Forelimb muscle (tissue), 1 donor: ENCODE measurements around the gene BTG4. TPM values are rescaled to one million over a fixed set of nuclear protein-coding genes. Genes with fewer than 3 reads are reported as not detected.

Experiments used
- DNase-seq: peaks from one replicate; pipeline ENCODE4 v3.0.0-alpha.2; 2013; ENCODE audit warnings: low read depth
- polyA plus RNA-seq: library from polyadenylated mRNA; unstranded; fragments of 120-200 nt; gene quantifications from one replicate; pipeline ENCODE4 v1.2.1, GENCODE V29; 2013; ENCODE audit not compliant: insufficient read length

BTG4 gene
- polyA plus RNA-seq: not detected

DNA sequence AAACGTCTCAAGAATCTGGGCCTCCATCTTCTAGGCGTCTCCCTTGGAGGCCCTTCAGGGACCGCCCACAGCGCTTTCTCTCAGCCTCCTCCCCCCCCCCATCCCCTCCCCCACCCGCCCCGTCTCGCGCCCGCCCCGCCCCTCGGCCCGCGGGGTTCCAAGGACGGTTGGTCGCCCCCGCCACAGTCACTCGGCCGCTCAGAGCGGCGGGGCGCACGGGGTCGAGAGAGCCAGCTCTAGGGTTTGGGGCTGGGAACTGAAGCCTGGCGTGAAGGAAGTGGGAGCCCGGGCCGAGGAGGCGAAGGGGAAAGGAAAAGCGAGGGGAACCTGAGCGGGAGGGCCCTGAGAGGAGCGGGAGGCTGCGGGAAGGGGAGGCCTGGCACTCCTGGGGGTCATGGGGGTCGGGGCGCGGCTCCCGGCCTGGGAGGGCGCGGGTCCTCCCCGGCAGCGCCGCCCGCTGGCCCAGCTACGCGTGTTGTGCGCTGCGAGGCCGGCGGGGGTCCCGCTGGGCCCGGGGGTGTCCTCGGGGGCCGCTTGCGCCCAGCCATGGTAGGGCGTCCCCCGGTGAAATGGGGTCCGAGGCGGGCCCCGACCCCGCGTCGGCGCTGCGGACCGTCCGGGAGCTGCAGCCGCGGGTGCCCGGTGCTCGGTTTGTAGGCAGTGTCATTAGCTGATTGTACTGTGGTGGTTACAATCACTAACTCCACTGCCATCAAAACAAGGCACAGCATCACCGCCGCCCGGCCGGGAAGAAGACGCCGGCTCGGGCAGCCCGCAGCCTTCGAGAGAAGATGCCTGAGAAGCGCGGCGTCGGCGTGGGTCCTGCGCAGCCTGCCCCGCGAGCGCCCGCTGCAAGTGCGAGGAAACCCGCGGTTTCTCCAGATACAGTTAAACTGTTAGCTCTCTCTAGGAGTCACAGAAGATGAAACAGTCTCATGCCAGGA, at the start of gene BTG4:
Gene BTG4 (minus strand): TSS at position 91 of the 944 bp plus-strand sequence. CDS start 13,610 bp downstream, outside the sequence.
- DNase-seq: no peak

GRCh38 chr11:111561791-111562325, 49.7 kb upstream of the BTG4 start:
- no peak for DNase-seq

DNA sequence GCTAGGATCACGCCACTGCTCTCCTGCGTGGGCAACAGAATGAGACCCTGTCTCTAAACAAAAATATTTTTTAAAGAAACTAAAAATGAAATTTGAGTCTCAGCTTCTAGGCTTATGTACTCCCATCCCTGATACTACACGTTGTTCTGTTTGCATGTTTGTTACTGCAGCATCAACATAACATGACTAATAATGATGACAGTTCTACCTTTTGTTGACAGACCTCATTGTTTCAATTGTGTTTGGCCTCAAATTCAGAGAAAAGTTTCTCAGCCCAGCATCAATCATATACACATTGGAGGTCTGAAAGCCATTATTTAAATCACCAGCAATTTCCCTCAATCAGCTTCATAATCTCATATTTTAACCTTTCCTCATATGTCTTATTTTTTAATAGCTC, 49.1 kb upstream of the BTG4 start:
- DNase-seq: no peak

GRCh38 chr11:111560800-111561199, 48.6 kb upstream of the BTG4 start:
- no peak for DNase-seq

DNA sequence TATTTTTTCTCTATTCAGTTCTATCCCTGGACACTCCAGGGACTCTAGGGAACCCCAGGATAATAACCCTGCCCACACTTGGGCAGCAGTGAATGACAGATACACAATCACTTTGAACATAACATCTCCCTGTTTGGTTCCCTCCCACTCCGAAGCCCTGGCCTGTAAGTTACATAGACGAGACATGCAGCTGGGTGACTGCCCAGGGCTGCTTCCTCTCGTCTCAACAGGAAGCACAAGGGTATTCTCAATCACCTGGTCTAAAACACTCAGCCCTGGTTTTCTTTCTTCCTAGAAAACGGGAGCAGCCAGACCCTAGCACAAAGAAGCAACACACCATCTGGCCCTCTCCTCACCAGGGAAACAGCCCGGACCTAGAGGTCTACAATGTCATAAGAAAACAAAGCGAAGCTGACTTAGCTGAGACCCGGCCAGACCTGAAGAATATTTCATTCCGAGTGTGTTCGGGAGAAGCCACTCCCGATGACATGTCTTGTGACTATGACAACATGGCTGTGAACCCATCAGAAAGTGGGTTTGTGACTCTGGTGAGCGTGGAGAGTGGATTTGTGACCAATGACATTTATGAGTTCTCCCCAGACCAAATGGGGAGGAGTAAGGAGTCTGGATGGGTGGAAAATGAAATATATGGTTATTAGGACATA, 47.7 kb upstream of the BTG4 start:
- no peak for DNase-seq

- DNase-seq: no peak
Observed at GRCh38 chr11:111557425-111558111, 45.4 kb upstream of the BTG4 start.

GRCh38 chr11:111555255-111555654, 43.1 kb upstream of the BTG4 start:
- no peak for DNase-seq

DNA sequence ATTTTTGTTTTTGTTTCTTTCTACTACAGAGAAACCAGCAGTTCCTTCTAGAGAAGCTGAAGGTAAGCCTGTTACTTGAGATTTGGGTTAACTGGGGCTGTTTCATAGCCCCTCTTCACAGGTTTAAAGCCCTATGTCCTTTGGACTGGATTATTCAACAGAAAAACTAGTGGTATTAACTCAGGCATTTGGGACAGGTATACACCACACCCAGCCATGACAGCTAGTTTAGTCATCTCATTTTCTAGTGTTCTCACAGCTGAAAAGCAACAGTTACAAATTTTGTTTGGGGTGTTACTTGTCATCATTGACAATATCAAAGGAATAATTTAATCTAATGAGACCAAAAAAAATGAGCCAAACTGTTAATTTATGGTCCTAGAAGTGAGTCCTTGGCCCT, 42.3 kb upstream of the BTG4 start:
- no peak for DNase-seq

- DNase-seq: no peak
Observed at GRCh38 chr11:111550258-111550657, 38.1 kb upstream of the BTG4 start.

DNA sequence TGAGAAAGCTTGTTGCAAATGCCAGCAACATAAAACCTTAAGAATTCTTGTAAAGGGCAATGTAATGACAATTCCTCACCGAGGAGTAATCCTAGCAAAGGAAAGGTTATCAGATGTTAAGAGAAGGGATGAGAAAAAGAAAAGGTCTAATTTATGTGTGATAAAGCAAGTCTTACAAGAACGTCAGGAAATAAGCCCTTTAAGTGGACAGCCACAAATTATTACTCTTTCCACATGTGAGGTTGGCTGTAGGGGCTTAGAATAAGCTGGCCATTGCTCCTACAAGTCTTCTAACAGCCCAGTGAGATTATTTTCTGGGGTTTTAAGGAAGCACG, 37.6 kb upstream of the BTG4 start:
- no peak for DNase-seq

GRCh38 chr11:111549196-111549868, 37.1 kb upstream of the BTG4 start:
- no peak for DNase-seq

DNA sequence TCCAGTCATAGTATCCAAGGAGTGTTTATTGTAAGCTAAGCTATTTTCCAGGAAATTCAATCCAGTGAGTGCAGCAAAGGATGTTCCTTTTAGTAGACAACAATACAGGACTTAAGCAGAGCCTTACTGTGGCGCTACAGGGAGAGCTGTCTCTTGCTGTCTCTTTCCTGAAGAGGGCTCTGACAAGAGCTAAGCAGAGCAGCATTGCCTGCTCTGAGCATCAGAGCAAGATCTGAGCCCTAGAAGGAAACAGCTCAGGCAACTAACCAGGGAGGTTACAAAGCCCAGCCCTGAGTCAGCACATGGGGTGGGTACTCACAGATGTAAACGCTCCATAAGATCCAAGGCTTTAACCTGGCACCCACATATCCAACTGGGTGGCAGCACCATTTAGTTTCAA, 36.3 kb upstream of the BTG4 start:
- no peak for DNase-seq

- no peak for DNase-seq
Observed at GRCh38 chr11:111542606-111543275, 30.6 kb upstream of the BTG4 start.

DNA sequence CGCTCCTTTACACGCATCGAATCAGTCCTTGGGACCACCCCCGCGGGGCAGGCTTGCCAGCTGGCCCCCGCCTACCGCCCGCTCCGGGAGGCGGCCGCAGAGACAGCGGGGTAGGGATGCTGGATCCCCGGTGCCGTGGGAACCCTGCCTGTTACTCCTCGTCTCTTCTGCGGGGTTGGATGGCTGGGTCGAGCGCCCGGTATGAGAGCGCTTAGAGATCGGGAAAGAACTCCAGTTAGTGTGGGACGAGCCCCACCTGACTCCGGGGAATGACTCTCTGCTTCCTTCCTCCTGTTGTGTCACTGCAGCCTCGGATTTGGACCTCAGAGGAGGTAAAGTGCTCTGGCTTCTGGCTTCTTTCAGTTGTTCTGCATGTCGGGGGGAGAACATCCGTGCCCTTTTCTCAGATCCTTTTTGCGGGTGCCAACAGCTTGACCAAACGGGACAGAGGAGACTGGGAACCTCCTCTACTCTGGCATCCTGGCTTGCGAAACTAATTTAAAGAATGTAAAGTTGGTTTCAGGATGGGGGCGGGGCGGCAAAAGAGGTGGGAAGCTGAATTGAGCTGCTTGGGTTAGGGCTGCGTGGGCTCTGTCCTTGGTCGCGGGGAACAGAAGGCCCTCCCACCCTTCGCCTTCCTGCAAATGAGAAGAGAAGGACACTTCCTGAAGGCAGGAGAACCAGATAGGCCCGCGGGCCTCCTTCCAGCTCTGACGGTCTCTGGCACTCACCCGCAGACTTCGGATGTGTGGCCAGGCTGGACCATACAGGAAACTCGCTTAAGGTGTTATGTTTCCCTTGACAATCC, 29.3 kb upstream of the BTG4 start:
- DNase-seq: no peak

DNA sequence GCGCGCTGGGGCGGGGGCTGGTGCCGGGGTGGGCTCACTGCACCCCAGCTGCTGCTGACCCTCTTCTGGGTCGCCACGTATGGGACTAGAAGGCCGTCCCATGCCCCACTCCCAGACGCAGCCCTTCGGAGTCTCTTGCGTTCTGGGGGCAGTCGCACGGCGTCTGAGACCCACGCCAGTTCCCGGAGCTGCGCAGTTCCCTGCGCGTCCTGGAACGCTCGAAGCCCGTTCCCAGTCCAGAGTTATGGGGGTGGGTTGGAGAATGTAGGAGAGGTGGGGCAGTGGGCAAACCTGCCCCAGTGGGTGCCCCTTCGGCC, 28.7 kb upstream of the BTG4 start:
- no peak for DNase-seq

DNA sequence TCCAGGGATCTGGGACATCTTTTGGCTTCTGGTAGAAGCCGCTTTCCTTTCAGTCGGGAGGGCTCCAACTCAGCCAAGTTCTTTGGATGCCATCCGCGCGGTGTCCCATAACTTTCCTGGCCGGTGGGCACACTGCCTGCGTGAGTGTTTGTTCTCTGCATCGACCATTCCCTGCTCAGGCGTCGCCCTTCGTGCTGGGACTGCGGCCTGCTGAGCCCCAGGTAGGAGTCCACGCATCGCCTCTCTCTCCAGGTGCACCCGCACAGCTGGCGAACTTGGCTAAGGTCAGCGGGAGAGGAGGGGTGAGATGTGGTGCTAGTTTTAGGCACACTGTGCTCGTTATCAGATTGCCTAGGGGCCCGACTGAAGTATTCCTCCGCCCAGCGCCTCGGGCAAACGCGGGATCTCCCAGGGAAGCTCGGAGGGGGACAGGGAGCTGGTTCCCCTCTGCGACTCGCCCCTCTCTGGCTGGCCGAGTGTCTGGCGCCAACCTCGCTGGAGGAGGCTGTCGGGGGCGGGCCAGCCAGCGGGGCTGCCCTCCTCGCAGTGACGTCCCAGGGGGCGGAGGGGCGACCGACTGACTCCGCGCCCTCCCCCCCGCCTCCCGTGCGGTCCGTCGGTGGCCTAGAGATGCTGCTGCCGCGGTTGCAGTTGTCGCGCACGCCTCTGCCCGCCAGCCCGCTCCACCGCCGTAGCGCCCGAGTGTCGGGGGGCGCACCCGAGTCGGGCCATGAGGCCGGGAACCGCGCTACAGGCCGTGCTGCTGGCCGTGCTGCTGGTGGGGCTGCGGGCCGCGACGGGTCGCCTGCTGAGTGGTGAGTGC, 28.1 kb upstream of the BTG4 start, which contains the start of gene LAYN:
Gene LAYN (plus strand): TSS at position 607 of the 823 bp plus-strand sequence. CDS start 124 bp downstream, at position 731.
- DNase-seq: no peak

DNA sequence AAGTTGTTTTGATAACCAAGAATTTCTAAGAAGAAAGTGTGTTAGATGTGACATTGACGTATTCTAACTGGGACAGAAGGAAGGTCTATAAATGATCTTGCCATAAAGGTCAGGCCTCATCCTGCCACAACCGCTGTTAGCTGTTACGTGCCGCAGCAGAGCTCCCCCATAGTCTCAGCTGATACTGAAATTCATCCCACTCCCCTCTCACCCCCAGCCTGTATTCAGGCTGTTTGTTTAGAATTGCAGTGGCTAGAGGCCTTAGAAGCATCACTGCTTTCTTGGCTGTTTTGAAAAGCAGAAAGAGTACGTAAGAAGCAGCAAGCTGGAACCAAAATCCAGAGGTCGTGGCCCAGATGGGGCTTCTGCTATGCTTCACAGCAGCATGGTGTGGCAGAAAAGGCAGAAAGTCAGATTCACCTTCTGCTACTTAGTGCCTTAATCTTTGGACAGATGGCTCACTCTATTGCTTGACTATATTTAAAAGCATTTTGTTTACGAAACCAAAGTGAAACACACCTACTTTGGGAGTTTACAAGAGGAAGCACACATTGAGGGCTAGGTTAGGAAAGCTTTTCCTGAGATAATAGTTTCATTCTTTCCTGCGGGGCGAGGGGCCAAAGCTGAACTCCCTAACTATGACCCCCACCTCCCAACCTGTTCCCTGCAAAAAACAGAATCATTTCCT, 27.4 kb upstream of the BTG4 start:
- no peak for DNase-seq

DNA sequence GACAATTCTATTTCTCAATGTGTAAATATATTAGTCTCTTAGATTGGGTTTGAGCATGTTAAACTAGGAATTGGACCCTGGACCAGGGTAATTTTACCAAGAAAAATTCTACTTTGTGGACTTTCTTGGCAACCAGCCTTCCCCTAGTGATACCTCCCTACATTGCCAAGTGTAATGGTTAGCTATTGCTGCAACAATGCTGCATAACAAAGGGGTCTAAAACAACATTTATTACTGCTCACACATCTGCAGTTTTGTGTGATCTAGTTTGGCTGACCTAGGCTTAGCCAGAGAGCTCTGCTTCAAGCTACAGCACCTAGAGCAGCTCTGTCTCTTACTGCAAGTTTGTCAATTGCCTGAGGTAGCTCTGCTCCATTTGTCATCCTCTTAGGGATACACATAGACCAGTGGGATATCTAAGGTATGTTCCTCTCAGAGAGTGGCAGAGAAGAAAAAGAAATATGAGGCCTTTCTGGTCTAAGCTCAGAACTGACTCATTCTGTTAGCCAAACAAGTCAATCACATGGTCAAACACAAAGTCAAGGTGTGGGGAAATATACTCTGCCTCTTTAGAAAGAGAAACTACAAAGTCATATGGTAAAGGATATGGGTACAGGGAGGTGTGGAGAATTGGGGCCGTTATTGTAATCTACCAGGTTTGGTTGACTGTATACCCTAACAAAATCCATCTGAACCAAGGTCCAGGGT, 26.4 kb upstream of the BTG4 start:
- DNase-seq: no peak
